ENCODE measurements around the gene CCS. TPM values are rescaled to one million over a fixed set of nuclear protein-coding genes. Genes with fewer than 3 reads are reported as not detected.
A peak's percentile ranks its signal among the peaks of the same experiment; 100 is the strongest.
"Not testable (repeated sequence)": the region's sequence is repeated elsewhere in the genome, so short reads cannot be mapped to it uniquely, and the experiment has no call there.

CCS gene, protein sequence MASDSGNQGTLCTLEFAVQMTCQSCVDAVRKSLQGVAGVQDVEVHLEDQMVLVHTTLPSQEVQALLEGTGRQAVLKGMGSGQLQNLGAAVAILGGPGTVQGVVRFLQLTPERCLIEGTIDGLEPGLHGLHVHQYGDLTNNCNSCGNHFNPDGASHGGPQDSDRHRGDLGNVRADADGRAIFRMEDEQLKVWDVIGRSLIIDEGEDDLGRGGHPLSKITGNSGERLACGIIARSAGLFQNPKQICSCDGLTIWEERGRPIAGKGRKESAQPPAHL
- total RNA-seq (ENCODE audit: low replicate concordance) = 40.9 and 58.0 TPM in 2 replicates
- long read RNA-seq, transcript CCS-205 (7 exons, 1,196 nt) = minor isoform, 19 of 48 reads
- long read RNA-seq, transcript CCS-208 (8 exons, 1,430 nt) = major isoform, 23 of 48 reads
- long read RNA-seq, partial matches to known transcripts = 0 of 48 reads
- long read RNA-seq, other reads (novel, unspliced or antisense) = 6 of 48 reads

DNA sequence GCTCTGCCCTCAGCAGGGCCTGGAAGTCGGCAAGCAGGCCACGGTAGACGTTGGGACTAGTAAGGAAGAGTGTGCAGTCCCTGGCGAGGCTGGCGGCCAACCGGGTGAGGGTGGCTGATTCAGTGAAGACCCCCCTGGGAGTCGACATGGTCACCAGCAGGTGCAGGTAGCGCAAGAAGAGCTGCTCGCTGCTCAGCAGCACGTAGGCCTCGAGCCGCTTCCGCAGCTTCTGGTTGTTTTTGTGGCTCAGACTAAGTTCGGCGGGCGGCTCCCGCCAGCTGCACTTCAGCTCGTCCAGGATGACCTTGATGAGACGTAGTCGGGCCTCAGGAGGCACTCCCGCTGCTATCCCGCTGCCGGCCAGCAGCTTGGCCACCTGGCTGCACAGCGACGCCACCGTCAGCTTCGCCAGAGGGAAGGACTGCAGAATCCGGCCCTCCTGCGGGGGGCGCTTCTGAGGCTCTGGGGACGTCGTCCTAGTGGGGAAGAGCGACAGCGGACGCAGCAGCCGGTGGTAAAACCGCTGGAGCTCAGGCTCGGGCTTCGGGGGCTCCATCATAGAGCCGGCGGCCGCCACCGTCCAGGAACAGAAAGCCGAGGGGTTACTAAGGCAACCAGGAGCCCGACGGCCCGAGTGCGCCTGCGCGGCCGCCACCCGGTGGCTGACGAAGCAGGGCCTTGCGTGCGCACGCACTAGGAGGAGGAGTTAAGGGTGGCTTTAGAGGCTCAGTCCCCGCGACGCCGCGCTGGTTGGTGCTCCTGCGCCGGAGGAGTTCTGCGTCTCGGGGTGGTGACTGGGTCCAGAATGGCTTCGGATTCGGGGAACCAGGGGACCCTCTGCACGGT is at the start of gene CCS, which contains the start of gene CCDC87:
TSS of gene CCS (plus strand) at position 729 of the 846 bp plus-strand sequence. CDS start at position 806, 77 bp downstream.
TSS of gene CCDC87 (minus strand) at position 607 of the 846 bp plus-strand sequence. CDS start at position 559, 48 bp downstream.
- peaks cover 13% of the 10 kb centered on the region for H3K4me1 Mint-ChIP-seq (ENCODE audit: unreplicated experiment)
- peaks cover 4% of the 10 kb centered on the region for H3K9me3 Mint-ChIP-seq
- peak within 1 kb of the TSS; percentile 100 for H3K4me3 Mint-ChIP-seq
- H3K27ac Mint-ChIP-seq = peak within 1 kb of the TSS; percentile 94
- no peaks in the 10 kb centered on the region for H3K36me3 Mint-ChIP-seq
- no peaks in the 10 kb centered on the region for H3K27me3 Mint-ChIP-seq
- DNase-seq (ENCODE audit: extremely low spot score, unreplicated experiment) = peak; percentile 98
- TF ChIP-seq, protein P1, sequence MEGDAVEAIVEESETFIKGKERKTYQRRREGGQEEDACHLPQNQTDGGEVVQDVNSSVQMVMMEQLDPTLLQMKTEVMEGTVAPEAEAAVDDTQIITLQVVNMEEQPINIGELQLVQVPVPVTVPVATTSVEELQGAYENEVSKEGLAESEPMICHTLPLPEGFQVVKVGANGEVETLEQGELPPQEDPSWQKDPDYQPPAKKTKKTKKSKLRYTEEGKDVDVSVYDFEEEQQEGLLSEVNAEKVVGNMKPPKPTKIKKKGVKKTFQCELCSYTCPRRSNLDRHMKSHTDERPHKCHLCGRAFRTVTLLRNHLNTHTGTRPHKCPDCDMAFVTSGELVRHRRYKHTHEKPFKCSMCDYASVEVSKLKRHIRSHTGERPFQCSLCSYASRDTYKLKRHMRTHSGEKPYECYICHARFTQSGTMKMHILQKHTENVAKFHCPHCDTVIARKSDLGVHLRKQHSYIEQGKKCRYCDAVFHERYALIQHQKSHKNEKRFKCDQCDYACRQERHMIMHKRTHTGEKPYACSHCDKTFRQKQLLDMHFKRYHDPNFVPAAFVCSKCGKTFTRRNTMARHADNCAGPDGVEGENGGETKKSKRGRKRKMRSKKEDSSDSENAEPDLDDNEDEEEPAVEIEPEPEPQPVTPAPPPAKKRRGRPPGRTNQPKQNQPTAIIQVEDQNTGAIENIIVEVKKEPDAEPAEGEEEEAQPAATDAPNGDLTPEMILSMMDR (conservative IDR thresholded peaks at IDR 0.05) = peak; percentile 79

DNA sequence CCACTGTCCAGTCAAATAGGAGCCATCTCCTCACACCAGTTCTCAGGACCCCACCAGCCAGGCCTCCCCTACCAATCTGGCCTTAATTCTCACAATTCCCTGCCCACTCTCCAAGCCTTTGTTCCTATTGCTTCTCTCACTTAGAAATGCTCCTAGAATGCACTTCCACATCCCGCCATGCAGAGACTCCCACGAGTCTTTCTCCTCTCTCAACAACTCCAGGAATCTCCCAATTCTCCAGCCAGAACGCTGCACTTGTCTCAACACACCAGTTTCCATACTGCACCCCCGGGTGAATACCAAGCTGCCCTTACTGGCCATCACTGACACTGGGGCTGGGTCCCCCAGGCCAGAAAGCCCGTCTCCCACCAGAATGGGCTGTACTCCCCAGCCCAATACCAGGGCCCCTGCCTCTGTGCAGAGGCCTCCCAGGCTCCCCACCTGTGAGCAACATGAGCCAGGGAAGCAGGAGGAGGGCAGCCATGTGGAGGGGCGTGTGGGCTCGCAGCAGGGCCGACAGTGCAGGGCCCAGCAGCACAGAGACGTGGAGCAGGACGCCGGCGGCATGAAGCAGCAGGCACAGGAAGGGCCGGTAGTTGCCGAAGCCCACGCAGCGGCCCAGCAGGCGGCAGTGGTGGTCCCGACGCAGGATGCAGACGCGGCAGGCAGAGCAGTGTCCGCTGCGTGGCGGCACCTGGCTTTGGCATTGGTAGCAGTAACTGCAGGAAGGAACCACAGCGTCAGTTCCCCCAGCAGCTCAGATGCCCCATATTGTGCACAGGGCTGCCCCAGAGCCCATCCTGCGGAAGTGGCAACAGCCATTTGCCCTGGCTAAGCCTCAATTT is 49.5 kb upstream of the CCS start:
- Mint-ChIP-seq H3K36me3 (peaks cover 8% of the 10 kb centered on the region), H3K4me1 (ENCODE audit: unreplicated experiment) (peaks cover 32% of the 10 kb centered on the region)
- no peak for DNase-seq (ENCODE audit: extremely low spot score, unreplicated experiment)

DNA sequence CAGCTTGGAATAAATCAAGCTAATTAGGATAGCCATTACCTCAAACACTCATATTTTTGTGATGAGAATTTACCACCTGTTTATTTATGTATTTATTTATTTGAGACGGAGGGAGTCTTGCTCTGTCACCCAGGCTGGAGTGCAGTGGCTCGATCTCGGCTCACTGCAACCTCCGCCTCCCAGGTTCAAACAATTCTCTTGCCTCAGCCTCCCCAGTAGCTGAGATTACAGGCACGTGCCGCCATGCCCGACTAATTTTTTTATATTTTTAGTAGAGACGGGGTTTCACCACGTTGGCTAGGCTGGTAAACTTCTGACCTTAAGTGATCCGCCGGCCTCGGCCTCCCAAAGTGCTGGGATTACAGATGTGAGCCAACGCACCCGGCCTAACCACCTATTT is 48.0 kb upstream of the CCS start:
- not testable (repeated sequence) for H3K9me3 Mint-ChIP-seq

More for the DNA sequence above, 49.5 kb upstream of the CCS start:
- peak overlapping the region; percentile 56 for H3K4me3 Mint-ChIP-seq
- TF ChIP-seq, protein P1 (conservative IDR thresholded peaks at IDR 0.05) = peak; percentile 52
- peaks cover 2% of the 10 kb centered on the region for H3K27me3 Mint-ChIP-seq
- no peaks in the 10 kb centered on the region for H3K9me3 Mint-ChIP-seq
- H3K27ac Mint-ChIP-seq = peak overlapping the region; percentile 22

DNA sequence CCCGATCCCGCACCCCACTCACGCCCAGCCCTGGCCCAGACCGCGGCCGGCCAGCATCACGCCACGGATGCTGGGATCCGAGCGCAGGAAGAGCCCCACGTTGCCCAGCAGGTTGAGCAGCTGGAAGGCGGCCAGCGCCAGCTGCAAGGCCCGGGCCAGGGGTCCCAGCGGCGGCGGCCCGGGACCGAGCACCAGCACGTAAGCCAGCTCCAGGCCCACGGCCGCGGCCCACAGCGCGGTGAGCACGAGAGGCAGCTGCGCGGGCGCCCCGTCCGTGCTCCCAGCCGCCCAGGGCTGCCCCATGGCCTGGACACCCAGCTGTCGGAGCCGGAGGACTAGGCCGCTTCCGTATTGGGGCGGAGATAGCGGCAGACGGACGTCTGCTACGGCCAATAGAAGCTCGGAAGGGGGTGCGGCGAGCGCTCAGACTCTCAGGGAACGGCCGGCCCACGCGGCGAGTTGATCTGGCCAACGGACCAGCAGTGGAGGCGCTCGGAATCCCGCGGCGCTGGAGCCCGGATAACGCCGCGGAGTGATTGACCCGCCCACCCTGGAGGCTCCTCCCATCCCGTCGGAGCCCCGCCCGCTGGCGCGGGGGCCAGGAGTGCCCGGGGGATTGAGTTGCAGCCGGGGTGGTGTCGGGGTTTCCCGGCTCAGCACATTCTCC is 47.2 kb upstream of the CCS start, which contains the start of gene ZDHHC24:
TSS of gene ZDHHC24 (minus strand) at position 348 of the 667 bp plus-strand sequence. CDS start at position 303, 45 bp downstream.
- Mint-ChIP-seq H3K4me3 (peak within 1 kb of the TSS; percentile 87), H3K9me3 (no peaks in the 10 kb centered on the region), H3K36me3 (peaks cover 3% of the 10 kb centered on the region), H3K4me1 (ENCODE audit: unreplicated experiment) (peaks cover 36% of the 10 kb centered on the region), H3K27me3 (peaks cover 9% of the 10 kb centered on the region), H3K27ac (peak within 1 kb of the TSS; percentile 14)
- peak; percentile 96 for DNase-seq (ENCODE audit: extremely low spot score, unreplicated experiment)
- TF ChIP-seq, protein P1 (conservative IDR thresholded peaks at IDR 0.05) = peak; percentile 16

More for the DNA sequence above, 48.0 kb upstream of the CCS start:
- Mint-ChIP-seq H3K4me3 (peak overlapping the region; percentile 87), H3K4me1 (ENCODE audit: unreplicated experiment) (peaks cover 36% of the 10 kb centered on the region)
- H3K36me3 Mint-ChIP-seq; H3K27ac Mint-ChIP-seq; DNase-seq (ENCODE audit: extremely low spot score, unreplicated experiment); H3K27me3 Mint-ChIP-seq: not testable (repeated sequence)

DNA sequence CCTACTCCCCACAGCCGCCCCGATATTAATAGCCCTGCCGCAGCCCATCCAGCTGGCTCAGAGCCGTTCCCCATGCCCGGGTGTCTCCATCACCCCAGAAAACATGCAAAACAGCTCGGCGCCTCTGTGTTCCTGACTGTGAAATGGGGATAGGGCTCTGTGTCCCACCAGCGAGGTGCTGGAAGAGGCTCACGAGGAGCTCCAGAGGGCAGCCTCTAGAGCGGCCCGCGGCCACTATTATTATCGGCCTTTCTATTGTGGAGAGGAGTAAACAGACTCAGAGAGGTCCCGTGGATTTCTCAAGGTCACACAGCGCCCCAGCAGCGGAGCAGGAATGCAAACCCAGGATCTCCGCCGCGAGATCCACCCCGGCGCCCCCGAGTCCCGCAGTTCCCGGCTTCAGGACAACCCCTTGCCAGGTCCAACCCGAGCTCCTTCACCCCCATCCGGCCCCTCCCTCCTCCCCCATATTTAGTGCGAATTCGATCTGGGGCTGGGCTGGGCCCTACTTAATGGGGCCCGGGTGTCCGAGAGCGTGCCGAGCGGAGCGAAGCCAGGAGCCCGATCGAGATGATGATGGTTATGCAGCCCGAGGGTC is 46.5 kb upstream of the CCS start, which contains the start of gene ACTN3:
TSS of gene ACTN3 (plus strand) at position 536 of the 598 bp plus-strand sequence. CDS start at position 571, 35 bp downstream.
- peak within 1 kb of the TSS; percentile 87 for H3K4me3 Mint-ChIP-seq
- peaks cover 9% of the 10 kb centered on the region for H3K27me3 Mint-ChIP-seq
- H3K9me3 Mint-ChIP-seq = no peaks in the 10 kb centered on the region
- DNase-seq (ENCODE audit: extremely low spot score, unreplicated experiment) = no peak
- H3K27ac Mint-ChIP-seq = no peak within 1 kb of the TSS
- peaks cover 36% of the 10 kb centered on the region for H3K4me1 Mint-ChIP-seq (ENCODE audit: unreplicated experiment)
- H3K36me3 Mint-ChIP-seq = peaks cover 3% of the 10 kb centered on the region
- TF ChIP-seq, protein P1 (conservative IDR thresholded peaks at IDR 0.05) = no peak

Data from type B pancreatic cell (in vitro differentiated cells).